Hippocampal formation (tissue), 2 donors: ENCODE data around the gene RELN.
"Not testable (repeated sequence)": the region's sequence is repeated elsewhere in the genome, so short reads cannot be mapped to it uniquely, and the experiment has no call there.

Experiments used
- DNase-seq, 2 donors: peaks; one replicate each; lab custom pipeline; 2025; lab: John Stamatoyannopoulos, UW

The RELN gene

GRCh38 chr7:103944230-103944900 is 45.1 kb downstream of the RELN start:
- no peak for DNase-seq

- DNase-seq: no peak
Observed at GRCh38 chr7:103941976-103942375, 47.5 kb downstream of the RELN start.

- no peak for DNase-seq
Observed at GRCh38 chr7:103940382-103941268, 48.8 kb downstream of the RELN start.

GRCh38 chr7:103937680-103938079 is 51.8 kb downstream of the RELN start:
- no peak for DNase-seq

GRCh38 chr7:103936558-103936957 is 52.9 kb downstream of the RELN start:
- DNase-seq: no peak

GRCh38 chr7:103934508-103934907 is 55.0 kb downstream of the RELN start:
- no peak for DNase-seq

GRCh38 chr7:103932389-103932788 is 57.1 kb downstream of the RELN start:
- DNase-seq: no peak

GRCh38 chr7:103929901-103930311 is 59.6 kb downstream of the RELN start:
- DNase-seq: no peak

GRCh38 chr7:103928581-103928980 is 60.9 kb downstream of the RELN start:
- no peak for DNase-seq

GRCh38 chr7:103924184-103924583 is 65.3 kb downstream of the RELN start:
- DNase-seq: no peak

- no peak for DNase-seq
Observed at GRCh38 chr7:103922407-103922806, 67.1 kb downstream of the RELN start.

- no peak for DNase-seq
Observed at GRCh38 chr7:103921692-103922091, 67.8 kb downstream of the RELN start.

GRCh38 chr7:103919272-103919868 is 70.1 kb downstream of the RELN start:
- DNase-seq: no peak

GRCh38 chr7:103918631-103919271 is 70.7 kb downstream of the RELN start:
- DNase-seq: no peak

- DNase-seq: no peak
Observed at GRCh38 chr7:103915680-103916357, 73.6 kb downstream of the RELN start.

- no peak for DNase-seq
Observed at GRCh38 chr7:103914147-103914899, 75.1 kb downstream of the RELN start.

GRCh38 chr7:103912891-103913605 is 76.4 kb downstream of the RELN start:
- DNase-seq: no peak

GRCh38 chr7:103911015-103911414 is 78.4 kb downstream of the RELN start:
- not testable (repeated sequence) for DNase-seq

GRCh38 chr7:103905997-103906396 is 83.5 kb downstream of the RELN start:
- no peak for DNase-seq

- DNase-seq: no peak
Observed at GRCh38 chr7:103902917-103903316, 86.5 kb downstream of the RELN start.
